ENCODE data around the gene APOA4. TPM values are rescaled to one million over a fixed set of nuclear protein-coding genes. Genes with fewer than 3 reads are reported as not detected.

Gene APOA4
- total and polyA plus RNA-seq, 2 of the 13 experiments (the other 11 are each of a cell fraction or from before 2014, with no cell fraction given), result 3.8 to 7.2 TPM

DNA sequence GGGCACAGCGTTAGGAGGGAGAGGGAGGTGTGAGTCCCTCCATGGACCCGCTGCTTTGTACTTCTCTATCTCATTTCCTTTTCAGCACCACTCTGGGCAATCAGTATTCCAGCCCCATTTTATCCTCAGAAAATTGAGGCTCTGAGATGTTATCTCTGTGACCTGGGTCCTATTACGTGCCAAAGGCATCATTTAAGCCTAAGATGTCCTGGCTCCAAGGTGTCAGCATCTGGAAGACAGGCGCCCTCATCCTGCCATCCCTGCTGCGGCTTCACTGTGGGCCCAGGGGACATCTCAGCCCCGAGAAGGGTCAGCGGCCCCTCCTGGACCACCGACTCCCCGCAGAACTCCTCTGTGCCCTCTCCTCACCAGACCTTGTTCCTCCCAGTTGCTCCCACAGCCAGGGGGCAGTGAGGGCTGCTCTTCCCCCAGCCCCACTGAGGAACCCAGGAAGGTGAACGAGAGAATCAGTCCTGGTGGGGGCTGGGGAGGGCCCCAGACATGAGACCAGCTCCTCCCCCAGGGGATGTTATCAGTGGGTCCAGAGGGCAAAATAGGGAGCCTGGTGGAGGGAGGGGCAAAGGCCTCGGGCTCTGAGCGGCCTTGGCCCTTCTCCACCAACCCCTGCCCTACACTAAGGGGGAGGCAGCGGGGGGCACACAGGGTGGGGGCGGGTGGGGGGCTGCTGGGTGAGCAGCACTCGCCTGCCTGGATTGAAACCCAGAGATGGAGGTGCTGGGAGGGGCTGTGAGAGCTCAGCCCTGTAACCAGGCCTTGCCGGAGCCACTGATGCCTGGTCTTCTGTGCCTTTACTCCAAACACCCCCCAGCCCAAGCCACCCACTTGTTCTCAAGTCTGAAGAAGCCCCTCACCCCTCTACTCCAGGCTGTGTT, 5.8 kb upstream of the APOA4 start (continued):
- TF ChIP-seq, protein P1, sequence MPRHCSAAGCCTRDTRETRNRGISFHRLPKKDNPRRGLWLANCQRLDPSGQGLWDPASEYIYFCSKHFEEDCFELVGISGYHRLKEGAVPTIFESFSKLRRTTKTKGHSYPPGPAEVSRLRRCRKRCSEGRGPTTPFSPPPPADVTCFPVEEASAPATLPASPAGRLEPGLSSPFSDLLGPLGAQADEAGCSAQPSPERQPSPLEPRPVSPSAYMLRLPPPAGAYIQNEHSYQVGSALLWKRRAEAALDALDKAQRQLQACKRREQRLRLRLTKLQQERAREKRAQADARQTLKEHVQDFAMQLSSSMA (CRISPR knock-in tag; IDR thresholded peaks at IDR 0.05), result 0 out of 2 replicates have a peak, but pooled peaks have one; percentile 57
- 0 out of 2 replicates have a peak, but pooled peaks have one; percentile 24 for TF ChIP-seq ATF1 (CRISPR knock-in tag; IDR thresholded peaks at IDR 0.05)
- no peak for TF ChIP-seq NFE2 (CRISPR knock-in tag; IDR thresholded peaks at IDR 0.05)
- no peak for TF ChIP-seq ZSCAN29 (CRISPR knock-in tag; conservative IDR thresholded peaks at IDR 0.05)
- TF ChIP-seq, protein P2, sequence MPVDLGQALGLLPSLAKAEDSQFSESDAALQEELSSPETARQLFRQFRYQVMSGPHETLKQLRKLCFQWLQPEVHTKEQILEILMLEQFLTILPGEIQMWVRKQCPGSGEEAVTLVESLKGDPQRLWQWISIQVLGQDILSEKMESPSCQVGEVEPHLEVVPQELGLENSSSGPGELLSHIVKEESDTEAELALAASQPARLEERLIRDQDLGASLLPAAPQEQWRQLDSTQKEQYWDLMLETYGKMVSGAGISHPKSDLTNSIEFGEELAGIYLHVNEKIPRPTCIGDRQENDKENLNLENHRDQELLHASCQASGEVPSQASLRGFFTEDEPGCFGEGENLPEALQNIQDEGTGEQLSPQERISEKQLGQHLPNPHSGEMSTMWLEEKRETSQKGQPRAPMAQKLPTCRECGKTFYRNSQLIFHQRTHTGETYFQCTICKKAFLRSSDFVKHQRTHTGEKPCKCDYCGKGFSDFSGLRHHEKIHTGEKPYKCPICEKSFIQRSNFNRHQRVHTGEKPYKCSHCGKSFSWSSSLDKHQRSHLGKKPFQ (CRISPR knock-in tag; IDR thresholded peaks at IDR 0.05; ENCODE audit: insufficient replicate concordance), result no peak
- peak; percentile 52 for TF ChIP-seq YY1 (IDR thresholded peaks at IDR 0.05; ENCODE audit: insufficient read depth, insufficient replicate concordance, low read depth, low read length)
- TF ChIP-seq ZNF615 (CRISPR knock-in tag; IDR thresholded peaks at IDR 0.05; ENCODE audit: borderline replicate concordance), result no peak
- no peak for TF ChIP-seq SP140L (CRISPR knock-in tag; IDR thresholded peaks at IDR 0.05; ENCODE audit: borderline replicate concordance)
- no peak for TF ChIP-seq NFKBIZ (CRISPR knock-in tag; IDR thresholded peaks at IDR 0.05)
- peak; percentile 45; the same call in 1 of the 2 replicates for TF ChIP-seq SP4 (CRISPR knock-in tag; IDR thresholded peaks at IDR 0.05)
- TF ChIP-seq CCDC6 (CRISPR knock-in tag; IDR thresholded peaks at IDR 0.05), result peak; percentile 54; the same call in 1 of the 2 replicates
- no peak for TF ChIP-seq NCOA1 (CRISPR knock-in tag; IDR thresholded peaks at IDR 0.05)
- peak; percentile 50; the same call in 1 of the 2 replicates for TF ChIP-seq NFKB2 (CRISPR knock-in tag; IDR thresholded peaks at IDR 0.05; ENCODE audit: borderline replicate concordance)
- TF ChIP-seq, protein P3, sequence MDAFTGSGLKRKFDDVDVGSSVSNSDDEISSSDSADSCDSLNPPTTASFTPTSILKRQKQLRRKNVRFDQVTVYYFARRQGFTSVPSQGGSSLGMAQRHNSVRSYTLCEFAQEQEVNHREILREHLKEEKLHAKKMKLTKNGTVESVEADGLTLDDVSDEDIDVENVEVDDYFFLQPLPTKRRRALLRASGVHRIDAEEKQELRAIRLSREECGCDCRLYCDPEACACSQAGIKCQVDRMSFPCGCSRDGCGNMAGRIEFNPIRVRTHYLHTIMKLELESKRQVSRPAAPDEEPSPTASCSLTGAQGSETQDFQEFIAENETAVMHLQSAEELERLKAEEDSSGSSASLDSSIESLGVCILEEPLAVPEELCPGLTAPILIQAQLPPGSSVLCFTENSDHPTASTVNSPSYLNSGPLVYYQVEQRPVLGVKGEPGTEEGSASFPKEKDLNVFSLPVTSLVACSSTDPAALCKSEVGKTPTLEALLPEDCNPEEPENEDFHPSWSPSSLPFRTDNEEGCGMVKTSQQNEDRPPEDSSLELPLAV (CRISPR knock-in tag; conservative IDR thresholded peaks at IDR 0.05; ENCODE audit: low read depth), result no peak
- no peak for TF ChIP-seq PCBP2 (optimal IDR thresholded peaks at IDR 0.05; ENCODE audit: low read depth, low read length, poor library complexity, severe bottlenecking)
- TF ChIP-seq, protein P4, sequence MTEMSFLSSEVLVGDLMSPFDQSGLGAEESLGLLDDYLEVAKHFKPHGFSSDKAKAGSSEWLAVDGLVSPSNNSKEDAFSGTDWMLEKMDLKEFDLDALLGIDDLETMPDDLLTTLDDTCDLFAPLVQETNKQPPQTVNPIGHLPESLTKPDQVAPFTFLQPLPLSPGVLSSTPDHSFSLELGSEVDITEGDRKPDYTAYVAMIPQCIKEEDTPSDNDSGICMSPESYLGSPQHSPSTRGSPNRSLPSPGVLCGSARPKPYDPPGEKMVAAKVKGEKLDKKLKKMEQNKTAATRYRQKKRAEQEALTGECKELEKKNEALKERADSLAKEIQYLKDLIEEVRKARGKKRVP (CRISPR knock-in tag; IDR thresholded peaks at IDR 0.05), result 0 out of 4 replicates have a peak, but pooled peaks of 1 of the 2 experiments have one; percentile 27
- no peak for TF ChIP-seq ZNF567 (CRISPR knock-in tag; IDR thresholded peaks at IDR 0.05; ENCODE audit: borderline replicate concordance)
- TF ChIP-seq, protein P5, sequence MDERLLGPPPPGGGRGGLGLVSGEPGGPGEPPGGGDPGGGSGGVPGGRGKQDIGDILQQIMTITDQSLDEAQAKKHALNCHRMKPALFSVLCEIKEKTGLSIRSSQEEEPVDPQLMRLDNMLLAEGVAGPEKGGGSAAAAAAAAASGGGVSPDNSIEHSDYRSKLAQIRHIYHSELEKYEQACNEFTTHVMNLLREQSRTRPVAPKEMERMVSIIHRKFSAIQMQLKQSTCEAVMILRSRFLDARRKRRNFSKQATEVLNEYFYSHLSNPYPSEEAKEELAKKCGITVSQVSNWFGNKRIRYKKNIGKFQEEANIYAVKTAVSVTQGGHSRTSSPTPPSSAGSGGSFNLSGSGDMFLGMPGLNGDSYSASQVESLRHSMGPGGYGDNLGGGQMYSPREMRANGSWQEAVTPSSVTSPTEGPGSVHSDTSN (CRISPR knock-in tag; IDR thresholded peaks at IDR 0.05), result no peak
- TF ChIP-seq, protein P6, sequence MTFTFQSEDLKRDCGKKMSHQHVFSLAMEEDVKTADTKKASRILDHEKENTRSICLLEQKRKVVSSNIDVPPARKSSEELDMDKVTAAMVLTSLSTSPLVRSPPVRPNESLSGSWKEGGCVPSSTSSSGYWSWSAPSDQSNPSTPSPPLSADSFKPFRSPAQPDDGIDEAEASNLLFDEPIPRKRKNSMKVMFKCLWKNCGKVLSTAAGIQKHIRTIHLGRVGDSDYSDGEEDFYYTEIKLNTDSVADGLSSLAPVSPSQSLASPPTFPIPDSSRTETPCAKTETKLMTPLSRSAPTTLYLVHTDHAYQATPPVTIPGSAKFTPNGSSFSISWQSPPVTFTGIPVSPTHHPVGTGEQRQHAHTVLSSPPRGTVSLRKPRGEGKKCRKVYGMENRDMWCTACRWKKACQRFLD (CRISPR knock-in tag; IDR thresholded peaks at IDR 0.05; ENCODE audit: borderline replicate concordance), result no peak
- TF ChIP-seq TP53 (CRISPR knock-in tag; conservative IDR thresholded peaks at IDR 0.05), result 0 out of 2 replicates have a peak, but pooled peaks have one; percentile 19
- no peak for TF ChIP-seq HNRNPK (IDR thresholded peaks at IDR 0.05; ENCODE audit: low read depth, low read length, poor library complexity, severe bottlenecking)

Data from HepG2 (cell line).